Cerebellar nuclear complex (tissue), 1 donor: ENCODE data around the gene MLYCD.

ENCODE experiments used
- DNase-seq, 2 experiments: peaks; one replicate each; lab custom pipeline; 2025; lab: John Stamatoyannopoulos, UW

Gene MLYCD

DNA sequence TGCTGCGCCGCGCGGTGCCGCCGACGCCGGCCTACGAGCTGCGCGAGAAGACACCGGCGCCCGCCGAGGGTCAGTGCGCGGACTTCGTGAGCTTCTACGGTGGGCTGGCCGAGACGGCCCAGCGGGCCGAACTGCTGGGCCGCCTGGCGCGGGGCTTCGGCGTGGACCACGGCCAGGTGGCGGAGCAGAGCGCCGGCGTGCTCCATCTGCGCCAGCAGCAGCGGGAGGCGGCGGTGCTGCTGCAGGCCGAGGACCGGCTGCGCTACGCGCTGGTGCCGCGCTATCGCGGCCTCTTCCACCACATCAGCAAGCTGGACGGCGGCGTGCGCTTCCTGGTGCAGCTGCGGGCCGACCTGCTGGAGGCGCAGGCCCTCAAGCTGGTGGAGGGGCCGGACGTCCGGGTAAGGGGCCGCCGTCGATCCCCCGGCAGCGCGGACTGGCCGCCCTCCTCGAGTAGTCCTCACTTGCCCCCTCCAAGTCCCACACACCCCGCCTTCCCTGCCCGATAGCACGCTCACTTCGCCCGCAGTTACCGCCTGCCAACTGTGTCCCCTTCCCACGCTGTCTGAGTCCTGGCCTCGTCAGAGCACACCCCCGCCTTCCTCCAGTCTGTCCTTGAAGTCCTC is 470 bp downstream of the MLYCD start:
- no peak for DNase-seq

GRCh38 chr16:83899978-83900377 is 1.1 kb downstream of the MLYCD start:
- no peak for DNase-seq

DNA sequence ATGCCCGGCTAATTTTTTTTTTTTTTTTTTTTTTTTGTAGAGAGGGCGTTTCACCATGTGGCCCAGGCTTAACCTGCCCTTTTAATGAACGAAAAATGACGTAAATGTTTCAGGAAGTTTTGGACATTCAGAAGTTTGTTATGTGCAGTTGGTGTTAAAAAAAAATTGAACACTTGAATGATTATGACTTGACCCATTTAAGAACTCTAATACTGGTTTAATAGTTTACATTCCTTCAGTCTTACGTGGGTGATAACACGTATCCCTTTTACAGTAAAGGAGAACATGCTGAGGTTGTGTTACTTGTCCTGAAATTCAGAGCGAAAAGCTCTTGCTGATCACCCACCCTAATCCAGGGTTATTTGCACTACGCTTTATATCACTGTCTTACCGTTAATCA is 1.7 kb downstream of the MLYCD start:
- no peak for DNase-seq

GRCh38 chr16:83901101-83901500 is 2.2 kb downstream of the MLYCD start:
- DNase-seq, result no peak

DNA sequence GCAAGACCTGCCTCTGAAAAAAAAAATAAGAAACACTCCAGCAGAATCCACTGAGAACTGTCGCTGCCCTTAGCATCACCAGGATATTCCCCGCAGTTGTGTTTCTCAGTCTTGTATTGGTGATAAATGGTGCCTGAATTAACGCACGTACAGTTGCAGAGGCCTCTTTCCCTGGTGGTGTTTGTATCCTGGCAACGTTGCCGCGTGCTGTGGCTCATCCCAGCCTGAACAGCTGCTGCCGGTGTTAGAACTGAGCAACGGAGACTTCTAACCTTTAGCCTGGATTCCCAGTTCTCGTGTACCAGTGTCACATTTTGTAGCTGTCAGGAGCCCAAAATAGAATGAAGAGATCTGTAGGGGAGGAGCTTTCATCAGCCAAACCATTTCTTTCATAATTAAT is 4.8 kb downstream of the MLYCD start:
- DNase-seq, result no peak

DNA sequence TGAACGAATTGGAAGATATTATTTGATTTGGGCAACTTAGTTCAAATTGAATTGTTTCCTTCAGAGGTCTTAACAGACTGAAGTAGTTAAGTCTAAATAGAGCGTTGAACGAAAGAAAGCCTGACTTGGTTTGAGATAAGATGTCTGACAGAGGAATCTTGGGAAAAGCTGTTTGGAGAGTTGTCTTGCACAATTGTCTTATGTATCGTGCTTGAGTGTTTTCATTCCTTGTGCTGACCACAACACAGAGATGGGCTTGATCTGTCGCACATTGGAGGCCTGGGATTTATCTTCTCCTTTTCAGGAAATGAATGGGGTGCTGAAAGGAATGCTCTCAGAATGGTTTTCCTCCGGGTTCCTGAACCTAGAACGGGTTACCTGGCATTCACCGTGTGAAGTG is 7.8 kb downstream of the MLYCD start:
- DNase-seq, result no peak

GRCh38 chr16:83907111-83907510 is 8.2 kb downstream of the MLYCD start:
- no peak for DNase-seq

DNA sequence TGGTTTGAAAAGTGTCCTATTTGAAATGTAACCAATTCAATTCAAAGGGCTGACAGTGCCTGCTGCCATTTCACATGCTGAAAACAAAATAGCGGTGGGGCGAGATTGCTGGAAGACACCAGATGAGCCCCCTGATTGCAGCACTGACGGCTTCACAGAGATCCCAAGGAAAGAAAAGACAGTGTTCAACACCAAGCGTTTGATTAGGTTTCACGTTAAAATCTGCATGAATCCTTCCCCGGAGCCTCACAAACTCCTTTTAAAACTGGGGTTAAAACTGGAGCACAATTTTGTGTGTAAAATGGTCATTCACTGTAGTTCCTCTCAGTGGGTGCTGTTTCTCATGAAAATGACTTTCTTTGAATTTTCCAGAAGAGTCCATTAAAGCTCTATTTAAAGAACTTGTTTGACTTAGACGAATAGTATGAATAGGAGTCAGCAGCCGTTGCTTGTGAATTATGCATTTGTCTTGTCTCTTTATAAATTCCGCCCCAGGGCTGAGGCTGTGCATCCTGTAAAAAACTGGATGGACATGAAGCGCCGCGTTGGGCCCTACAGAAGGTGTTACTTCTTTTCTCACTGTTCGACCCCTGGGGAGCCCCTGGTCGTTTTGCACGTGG is 8.8 kb downstream of the MLYCD start:
- DNase-seq, result no peak

DNA sequence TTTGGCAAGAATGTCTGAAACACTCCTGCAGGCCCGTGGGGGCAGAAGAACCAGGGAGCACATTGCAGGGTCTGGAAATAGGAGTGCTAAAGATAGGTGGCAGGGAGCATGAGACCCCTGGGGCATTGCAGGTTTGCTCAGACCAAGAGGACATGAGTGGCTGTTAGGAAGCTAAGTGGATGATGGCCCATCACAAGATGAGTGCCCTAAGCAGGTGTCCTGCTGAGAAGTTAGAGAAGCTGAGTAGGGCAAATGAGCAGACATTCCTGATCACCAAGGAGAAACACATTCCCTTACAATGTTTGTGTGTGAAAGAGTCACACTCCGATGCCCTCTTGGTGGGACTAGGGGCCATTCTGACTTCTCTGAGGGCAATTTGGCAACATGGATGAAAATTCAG is 9.9 kb downstream of the MLYCD start:
- no peak for DNase-seq

GRCh38 chr16:83911290-83911689 is 12.4 kb downstream of the MLYCD start:
- no peak for DNase-seq

DNA sequence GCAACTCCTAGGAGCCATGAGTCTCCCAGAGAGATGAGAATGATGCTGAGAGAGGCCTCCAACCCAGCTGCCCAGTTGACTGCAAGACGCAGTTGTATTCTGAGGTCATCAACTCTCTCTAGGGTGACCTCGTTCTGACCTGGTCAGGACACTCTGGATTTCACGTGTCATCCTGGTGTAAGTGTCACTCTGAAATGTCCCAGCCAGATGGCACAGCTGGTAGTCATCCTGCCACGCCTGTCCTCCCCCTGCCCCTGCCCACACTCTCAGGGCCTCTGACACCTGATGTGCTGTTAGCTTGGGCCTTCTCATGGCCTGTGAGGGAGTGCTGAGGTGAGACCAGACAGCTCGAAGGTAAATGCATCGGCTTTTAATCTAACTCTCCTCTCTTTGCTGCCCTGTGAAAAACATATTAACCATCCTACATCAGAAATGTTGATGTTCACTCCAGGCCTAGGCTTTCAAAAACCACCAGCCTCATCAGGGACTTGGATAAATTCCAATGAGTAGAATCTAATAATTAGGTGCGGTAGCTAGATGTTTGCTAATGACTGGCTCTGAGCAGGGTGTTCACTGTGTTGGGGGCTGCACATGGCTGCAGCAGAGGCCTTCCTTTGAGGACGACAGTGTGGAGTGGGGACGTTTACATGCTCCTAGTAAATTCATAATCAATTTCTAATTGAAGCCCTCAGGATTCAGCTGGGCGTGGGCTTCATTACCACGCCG is 13.8 kb downstream of the MLYCD start:
- no peak for DNase-seq

DNA sequence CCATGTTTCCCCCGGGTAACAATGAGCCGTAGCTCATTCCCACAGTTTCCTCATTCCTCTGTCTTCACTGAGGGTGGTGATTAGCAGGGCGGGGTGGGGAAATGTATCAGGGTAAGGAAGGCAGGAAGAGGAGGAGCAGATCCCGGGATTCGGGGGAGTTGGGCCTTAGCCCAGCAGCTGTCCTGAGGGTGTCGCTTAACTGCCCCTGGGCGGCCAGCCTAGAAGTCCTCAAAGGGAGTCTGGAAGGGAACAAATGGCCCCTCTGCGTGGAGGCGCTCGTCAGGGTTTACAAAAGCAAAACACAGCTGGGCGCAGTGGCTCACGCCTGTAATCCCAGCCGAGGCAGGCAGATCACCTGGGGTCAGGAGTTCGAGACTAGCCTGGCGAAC is 14.3 kb downstream of the MLYCD start:
- no peak for DNase-seq

- no peak for DNase-seq
These were observed 15.3 kb downstream of the MLYCD start for GRCh38 chr16:83914091-83914710.

DNA sequence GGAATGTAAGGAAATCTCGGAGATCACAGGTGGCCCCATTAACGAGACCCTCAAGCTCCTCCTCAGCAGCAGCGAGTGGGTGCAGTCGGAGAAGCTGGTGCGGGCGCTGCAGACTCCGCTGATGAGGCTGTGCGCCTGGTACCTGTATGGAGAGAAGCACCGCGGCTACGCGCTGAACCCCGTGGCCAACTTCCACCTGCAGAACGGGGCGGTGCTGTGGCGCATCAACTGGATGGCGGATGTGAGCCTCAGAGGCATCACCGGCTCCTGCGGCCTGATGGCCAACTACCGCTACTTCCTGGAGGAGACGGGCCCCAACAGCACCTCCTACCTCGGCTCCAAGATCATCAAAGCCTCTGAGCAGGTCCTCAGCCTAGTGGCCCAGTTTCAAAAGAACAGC is 16.2 kb downstream of the MLYCD start:
- no peak for DNase-seq

GRCh38 chr16:83915491-83915890 is 16.6 kb downstream of the MLYCD start:
- DNase-seq, result no peak

GRCh38 chr16:83917152-83918120 is 18.5 kb downstream of the MLYCD start:
- DNase-seq, result no peak

DNA sequence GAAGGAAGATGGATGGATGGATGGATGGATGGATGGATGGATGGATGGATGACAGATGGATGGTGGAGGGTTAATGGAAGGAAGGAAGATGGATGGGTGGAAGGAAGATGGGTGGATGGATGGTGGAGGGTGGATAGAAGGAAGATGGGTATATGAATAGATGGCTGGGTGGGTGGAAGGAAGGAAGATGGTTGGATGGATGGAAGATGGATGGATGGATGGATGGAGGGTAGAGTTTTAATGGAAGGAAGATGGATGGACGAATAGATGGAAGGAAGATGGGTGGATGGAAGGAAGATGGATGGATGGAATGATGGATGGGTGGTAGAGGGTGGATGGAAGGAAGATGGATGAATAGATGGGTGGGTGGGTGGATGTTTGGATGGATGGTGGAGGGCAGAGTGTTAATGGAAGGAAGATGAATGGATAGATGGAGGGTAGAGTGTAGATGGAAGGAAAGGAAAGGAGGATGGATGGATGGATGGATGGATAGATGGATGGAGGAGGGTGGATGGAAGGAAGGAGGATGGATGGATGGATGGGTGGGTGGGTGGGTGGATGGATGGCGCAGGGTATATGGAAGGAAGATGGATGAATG is 22.1 kb downstream of the MLYCD start:
- DNase-seq, result no peak

DNA sequence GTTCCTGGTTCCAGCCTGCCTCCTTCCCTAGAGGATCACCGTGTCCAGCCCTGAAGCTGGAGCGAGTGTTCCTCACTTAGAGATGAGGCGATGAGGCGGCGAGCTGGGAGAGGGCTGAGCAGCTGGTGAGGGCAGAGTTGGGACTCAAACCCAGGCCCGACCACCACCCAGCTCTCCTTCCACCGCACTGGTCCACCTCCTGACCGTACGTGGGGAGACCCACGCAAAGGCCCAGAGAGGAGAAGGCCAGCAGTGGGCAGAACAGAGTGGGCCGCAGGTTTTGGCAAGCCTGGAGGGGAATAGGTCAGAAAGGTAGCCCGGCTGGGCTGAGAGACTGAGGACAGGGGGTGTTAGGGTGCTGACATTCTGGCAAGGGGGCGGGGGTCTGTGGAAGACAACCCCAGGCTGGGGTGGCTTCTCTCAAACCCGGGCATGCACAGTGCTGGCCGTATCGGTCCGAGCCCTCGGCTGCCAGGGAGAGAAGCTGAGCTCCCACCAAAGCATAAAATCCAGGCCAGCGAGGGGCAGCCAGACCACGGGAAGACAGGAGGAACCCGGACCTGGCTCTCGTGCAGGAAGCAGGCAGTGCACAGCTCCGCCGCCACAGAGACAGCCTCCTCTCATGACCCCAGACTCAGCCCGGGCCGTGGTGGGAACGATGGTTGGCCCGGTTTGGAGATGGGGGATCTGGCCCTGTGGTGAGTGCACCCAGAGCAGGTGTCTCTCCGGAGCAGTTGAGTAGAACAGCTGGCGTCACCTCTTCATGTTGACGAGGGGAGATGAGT is 24.9 kb downstream of the MLYCD start:
- DNase-seq, result no peak

- DNase-seq, result no peak
These were observed 25.8 kb downstream of the MLYCD start for GRCh38 chr16:83924686-83925085.

- no peak for DNase-seq
These were observed 26.4 kb downstream of the MLYCD start for GRCh38 chr16:83925095-83925905.
